Thoracic aorta (tissue), 2 donors: Measurements from ENCODE around the gene ARSK. TPM values are rescaled to one million over a fixed set of nuclear protein-coding genes. Genes with fewer than 3 reads are reported as not detected.

ENCODE experiments used
- ATAC-seq: fragments of 150-250 bp; one replicate; pipeline ENCODE4 v1.8.0; 2017; ENCODE audit warnings: low read depth; ENCODE audit not compliant: insufficient number of reproducible peaks, low FRiP score
- DNase-seq: peaks from one replicate; pipeline ENCODE4 v3.0.0-alpha.2; 2020; ENCODE audit warnings: low spot score
- H3K27ac ChIP-seq, 2 donors: fragments of 200-600 bp; sonication (generic); 1 replicate in 1 of 2; 2 replicates in 1 of 2; pipeline ENCODE4 v1.5.1; 2016; ENCODE audit warnings: mild to moderate bottlenecking in 2 of 2, moderate library complexity in 2 of 2
- H3K27me3 ChIP-seq: fragments of 200-600 bp; sonication (generic); replicated peaks from 2 replicates; pipeline ENCODE4 v1.6.0; 2016; ENCODE audit warnings: mild to moderate bottlenecking; ENCODE audit not compliant: insufficient read depth
- H3K36me3 ChIP-seq: fragments of 200-600 bp; sonication (generic); one replicate; pipeline ENCODE4 v1.5.1; 2016
- H3K4me1 ChIP-seq, 2 donors: fragments of 200-600 bp; sonication (generic); 1 replicate in 1 of 2; 2 replicates in 1 of 2; pipeline versions ENCODE4 v1.5.1 to v1.6.0; 2016; ENCODE audit warnings: low read depth in 2 of 2, mild to moderate bottlenecking in 1 of 2; ENCODE audit not compliant: control insufficient read depth in 1 of 2
- H3K4me3 ChIP-seq: fragments of 200-600 bp; sonication (generic); 2 replicates; pipeline ENCODE4 v1.5.1; 2016; ENCODE audit warnings: mild to moderate bottlenecking
- H3K9me3 ChIP-seq: fragments of 200-600 bp; sonication (generic); 2 replicates; pipeline ENCODE4 v1.5.1; 2016
- CTCF ChIP-seq: fragments of 200-600 bp; sonication (generic); IDR thresholded peaks from one replicate; pipeline ENCODE4 v1.5.1; 2019; ENCODE audit warnings: antibody characterized with exemption
- total RNA-seq, 2 donors: library from RNA; depleted of rRNA; stranded (reverse); fragments of >200 nt; gene quantifications; one replicate each; pipeline versions ENCODE4 v1.1.0 to v1.2.3, GENCODE V29; 2016

Gene ARSK
- total RNA-seq, 2 donors from 2014 or later, result 5.1 to 8.5 TPM

GRCh38 chr5:95615164-95615467 lies 60.2 kb downstream of the ARSK start:
- DNase-seq (no peak), ATAC-seq (no peak)
- H3K27ac ChIP-seq, result no peak overlapping the region
- peaks cover 0 to 10% of the 10 kb centered on the region in 2 donors for H3K4me1 ChIP-seq
- H3K27me3 ChIP-seq, result no peaks in the 10 kb centered on the region
- H3K36me3 ChIP-seq, result no peaks in the 10 kb centered on the region
- H3K9me3 ChIP-seq, result peaks cover 8% of the 10 kb centered on the region
- no peak for TF ChIP-seq CTCF
- no peak overlapping the region for H3K4me3 ChIP-seq

GRCh38 chr5:95617057-95617456 lies 62.2 kb downstream of the ARSK start:
- H3K27me3 ChIP-seq, result no peaks in the 10 kb centered on the region
- no peak for TF ChIP-seq CTCF
- ATAC-seq, result no peak
- H3K4me1 ChIP-seq, result peaks cover 0 to 17% of the 10 kb centered on the region in 2 donors
- DNase-seq, result no peak
- H3K27ac ChIP-seq, result no peak overlapping the region
- no peaks in the 10 kb centered on the region for H3K36me3 ChIP-seq
- H3K9me3 ChIP-seq, result peaks cover 8% of the 10 kb centered on the region
- no peak overlapping the region for H3K4me3 ChIP-seq

- ATAC-seq (no peak), DNase-seq (no peak)
- no peaks in the 10 kb centered on the region for H3K36me3 ChIP-seq
- H3K4me1 ChIP-seq, result peaks cover 0 to 17% of the 10 kb centered on the region in 2 donors
- TF ChIP-seq CTCF, result no peak
- peak overlapping the region; percentile 83 for H3K4me3 ChIP-seq
- H3K27me3 ChIP-seq, result no peaks in the 10 kb centered on the region
- H3K9me3 ChIP-seq, result no peaks in the 10 kb centered on the region
- H3K27ac ChIP-seq, result no peak overlapping the region
Measured at GRCh38 chr5:95619096-95619495, 64.2 kb downstream of the ARSK start.

GRCh38 chr5:95619514-95620029 lies 64.7 kb downstream of the ARSK start:
- no peak for TF ChIP-seq CTCF
- peaks cover 0 to 17% of the 10 kb centered on the region in 2 donors for H3K4me1 ChIP-seq
- H3K9me3 ChIP-seq, result no peaks in the 10 kb centered on the region
- H3K4me3 ChIP-seq, result peak overlapping the region; percentile 83
- no peaks in the 10 kb centered on the region for H3K27me3 ChIP-seq
- DNase-seq (no peak), ATAC-seq (no peak)
- no peak overlapping the region for H3K27ac ChIP-seq
- no peaks in the 10 kb centered on the region for H3K36me3 ChIP-seq

GRCh38 chr5:95620030-95620869 lies 65.3 kb downstream of the ARSK start, which contains the start of gene GPR150:
Gene GPR150, plus strand, starts transcription at chr5:95620087. Its CDS starts 189 bp downstream, at chr5:95620276.
- TF ChIP-seq CTCF, result no peak
- Histone ChIP-seq H3K4me3 (peak within 1 kb of the TSS; percentile 83), H3K9me3 (no peaks in the 10 kb centered on the region), H3K4me1 (peaks cover 0 to 17% of the 10 kb centered on the region in 2 donors), H3K27me3 (no peaks in the 10 kb centered on the region), H3K27ac (peak within 1 kb of the TSS in 1 of 2 donors; percentile 2), H3K36me3 (no peaks in the 10 kb centered on the region)
- peak; percentile 16 for ATAC-seq
- no peak for DNase-seq
